ENCODE data around the gene AP1S1. TPM values are rescaled to one million over a fixed set of nuclear protein-coding genes. Genes with fewer than 3 reads are reported as not detected.
"Not testable (repeated sequence)": the region's sequence is repeated elsewhere in the genome, so short reads cannot be mapped to it uniquely, and the experiment has no call there.

Gene AP1S1
- 329 and 367 TPM in 2 replicates for total RNA-seq (2014; rRNA removed; shearing (Covaris generic))
- 221 and 277 TPM in 2 replicates for polyA plus RNA-seq (2015; cell fraction: cytosol; rRNA removed)
- polyA plus RNA-seq (2015; cell fraction: nucleus; rRNA removed): 105 and 125 TPM in 2 replicates

GRCh38 chr7:101153969-101154692 is at the start of gene AP1S1:
AP1S1 (plus strand) TSS chr7:101154476; CDS start chr7:101154515, 39 bp downstream.
- in situ Hi-C loops (cut with HindIII; ENCODE audit: low pct_unique_long_range_greater_than_20kb, low sequenced_read_pairs): no loop called here
- DNase-seq (ENCODE audit: low read depth, low spot score): peak; percentile 98

GRCh38 chr7:101104799-101105198 is 49.5 kb upstream of the AP1S1 start:
- no peak for DNase-seq (ENCODE audit: low read depth, low spot score)
- in situ Hi-C loops (cut with HindIII; ENCODE audit: low pct_unique_long_range_greater_than_20kb, low sequenced_read_pairs): no loop called here

- in situ Hi-C loops (cut with HindIII; ENCODE audit: low pct_unique_long_range_greater_than_20kb, low sequenced_read_pairs): not testable (repeated sequence)
Observed at GRCh38 chr7:101105248-101105647, 49.0 kb upstream of the AP1S1 start.

GRCh38 chr7:101106386-101106785 is 47.9 kb upstream of the AP1S1 start:
- in situ Hi-C loops (cut with HindIII; ENCODE audit: low pct_unique_long_range_greater_than_20kb, low sequenced_read_pairs): no loop called here
- no peak for DNase-seq (ENCODE audit: low read depth, low spot score)

More at GRCh38 chr7:101105248-101105647, 49.0 kb upstream of the AP1S1 start:
- not testable (repeated sequence) for DNase-seq (ENCODE audit: low read depth, low spot score)

GRCh38 chr7:101108330-101108857 is 45.9 kb upstream of the AP1S1 start:
- in situ Hi-C loops (cut with HindIII; ENCODE audit: low pct_unique_long_range_greater_than_20kb, low sequenced_read_pairs): no loop called here
- no peak for DNase-seq (ENCODE audit: low read depth, low spot score)

- in situ Hi-C loops (cut with HindIII; ENCODE audit: low pct_unique_long_range_greater_than_20kb, low sequenced_read_pairs): no loop called here
- DNase-seq (ENCODE audit: low read depth, low spot score): no peak
Observed at GRCh38 chr7:101108961-101109360, 45.3 kb upstream of the AP1S1 start.

- no peak for DNase-seq (ENCODE audit: low read depth, low spot score)
- in situ Hi-C loops (cut with HindIII; ENCODE audit: low pct_unique_long_range_greater_than_20kb, low sequenced_read_pairs): no loop called here
Observed at GRCh38 chr7:101109368-101109767, 44.9 kb upstream of the AP1S1 start.

GRCh38 chr7:101111261-101111660 is 43.0 kb upstream of the AP1S1 start:
- no peak for DNase-seq (ENCODE audit: low read depth, low spot score)
- in situ Hi-C loops (cut with HindIII; ENCODE audit: low pct_unique_long_range_greater_than_20kb, low sequenced_read_pairs): no loop called here

- no peak for DNase-seq (ENCODE audit: low read depth, low spot score)
- in situ Hi-C loops (cut with HindIII; ENCODE audit: low pct_unique_long_range_greater_than_20kb, low sequenced_read_pairs): no loop called here
Observed at GRCh38 chr7:101112233-101112632, 42.0 kb upstream of the AP1S1 start.

GRCh38 chr7:101113140-101113539 is 41.1 kb upstream of the AP1S1 start:
- in situ Hi-C loops (cut with HindIII; ENCODE audit: low pct_unique_long_range_greater_than_20kb, low sequenced_read_pairs); DNase-seq (ENCODE audit: low read depth, low spot score): not testable (repeated sequence)

GRCh38 chr7:101113836-101114235 is 40.4 kb upstream of the AP1S1 start:
- DNase-seq (ENCODE audit: low read depth, low spot score): no peak
- in situ Hi-C loops (cut with HindIII; ENCODE audit: low pct_unique_long_range_greater_than_20kb, low sequenced_read_pairs): no loop called here

- no peak for DNase-seq (ENCODE audit: low read depth, low spot score)
- in situ Hi-C loops (cut with HindIII; ENCODE audit: low pct_unique_long_range_greater_than_20kb, low sequenced_read_pairs): no loop called here
Observed at GRCh38 chr7:101114492-101114891, 39.8 kb upstream of the AP1S1 start.

GRCh38 chr7:101115215-101115614 is 39.1 kb upstream of the AP1S1 start:
- no peak for DNase-seq (ENCODE audit: low read depth, low spot score)
- in situ Hi-C loops (cut with HindIII; ENCODE audit: low pct_unique_long_range_greater_than_20kb, low sequenced_read_pairs): no loop called here

- in situ Hi-C loops (cut with HindIII; ENCODE audit: low pct_unique_long_range_greater_than_20kb, low sequenced_read_pairs): no loop called here
- no peak for DNase-seq (ENCODE audit: low read depth, low spot score)
Observed at GRCh38 chr7:101116898-101117297, 37.4 kb upstream of the AP1S1 start.

- in situ Hi-C loops (cut with HindIII; ENCODE audit: low pct_unique_long_range_greater_than_20kb, low sequenced_read_pairs): no loop called here
Observed at GRCh38 chr7:101118856-101119255, 35.4 kb upstream of the AP1S1 start.

GRCh38 chr7:101119876-101120275 is 34.4 kb upstream of the AP1S1 start:
- no peak for DNase-seq (ENCODE audit: low read depth, low spot score)
- in situ Hi-C loops (cut with HindIII; ENCODE audit: low pct_unique_long_range_greater_than_20kb, low sequenced_read_pairs): no loop called here

More at GRCh38 chr7:101118856-101119255, 35.4 kb upstream of the AP1S1 start:
- no peak for DNase-seq (ENCODE audit: low read depth, low spot score)

- in situ Hi-C loops (cut with HindIII; ENCODE audit: low pct_unique_long_range_greater_than_20kb, low sequenced_read_pairs): no loop called here
- no peak for DNase-seq (ENCODE audit: low read depth, low spot score)
Observed at GRCh38 chr7:101120315-101120714, 34.0 kb upstream of the AP1S1 start.

GRCh38 chr7:101121631-101121990 is 32.7 kb upstream of the AP1S1 start:
- in situ Hi-C loops (cut with HindIII; ENCODE audit: low pct_unique_long_range_greater_than_20kb, low sequenced_read_pairs); DNase-seq (ENCODE audit: low read depth, low spot score): not testable (repeated sequence)
